NCI-H1930 (cell line): ENCODE data around the gene MUC20.
"Not testable (repeated sequence)": the region's sequence is repeated elsewhere in the genome, so short reads cannot be mapped to it uniquely, and the experiment has no call there.

Experiments used
- DNase-seq, 2 experiments: peaks; one replicate each; lab custom pipeline; 2025; lab: John Stamatoyannopoulos, UW

MUC20 gene

GRCh38 chr3:195770841-195771645 is 50.3 kb downstream of the MUC20 start:
- DNase-seq, result not testable (repeated sequence)

GRCh38 chr3:195771646-195772300 is 51.0 kb downstream of the MUC20 start:
- DNase-seq, result no peak

GRCh38 chr3:195773956-195774537 is 53.3 kb downstream of the MUC20 start:
- no peak for DNase-seq

- DNase-seq, result peak in 1 of 2 experiments; percentile 38
These were observed 54.1 kb downstream of the MUC20 start for GRCh38 chr3:195774917-195775316.

GRCh38 chr3:195777975-195778374 is 57.2 kb downstream of the MUC20 start:
- DNase-seq, result no peak

- not testable (repeated sequence) for DNase-seq
These were observed 60.5 kb downstream of the MUC20 start for GRCh38 chr3:195781236-195781635.
